Caco-2 (cell line): ENCODE results near the gene CLCN5. TPM values are rescaled to one million over a fixed set of nuclear protein-coding genes. Genes with fewer than 3 reads are reported as not detected.

Source experiments
- BruUV-seq: library from RNA; stranded (reverse); fragments of 400-500 nt; replicated peaks from 2 replicates; lab custom pipeline; 2021; lab: Mats Ljungman, UMichigan
- CTCF ChIA-PET: fragments of 300-600 bp; sonication (Branson Sonifier 250); formaldehyde crosslinking; loops from one replicate; lab custom pipeline; 2022; ENCODE audit warnings: antibody characterized with exemption; lab: Charles Lee
- POLR2A ChIA-PET: fragments of 300-600 bp; sonication (Branson Sonifier 250); formaldehyde crosslinking; loops from one replicate; lab custom pipeline; 2022; ENCODE audit warnings: antibody characterized with exemption; lab: Charles Lee
- DNase-seq, 2 experiments: peaks; one replicate each; pipeline versions ENCODE4 v3.0.0 to v3.0.0-alpha.2; 2020 to 2022
- H3K27me3 ChIP-seq: replicated peaks from 2 replicates; pipeline ENCODE4 v1.6.0; 2011; ENCODE audit warnings: low read length; ENCODE audit not compliant: control insufficient read depth, insufficient read depth
- H3K36me3 ChIP-seq: 2 replicates; pipeline ENCODE4 v1.5.1; 2011; ENCODE audit warnings: low read length; ENCODE audit not compliant: control insufficient read depth, insufficient read depth
- H3K4me1 ChIP-seq: fragments of 250-450 bp; sonication (Bioruptor Pico); 2 replicates; pipeline ENCODE4 v1.5.1; 2020; ENCODE audit warnings: mild to moderate bottlenecking
- H3K4me3 ChIP-seq: 2 replicates; pipeline ENCODE4 v1.5.1; 2011; ENCODE audit warnings: low read depth, mild to moderate bottlenecking, control low read depth, low read length
- H3K9me3 ChIP-seq: fragments of 250-450 bp; sonication (Bioruptor Pico); 2 replicates; pipeline ENCODE4 v1.5.1; 2020; ENCODE audit warnings: mild to moderate bottlenecking, moderate library complexity
- H3K27ac Mint-ChIP-seq: one replicate; pipeline ENCODE4 v1.8.0; 2022; ENCODE audit warnings: mixed read lengths; ENCODE audit not compliant: unreplicated experiment
- H3K27me3 Mint-ChIP-seq: one replicate; pipeline ENCODE4 v1.8.0; 2022; ENCODE audit warnings: mixed read lengths; ENCODE audit not compliant: insufficient read depth, unreplicated experiment
- H3K36me3 Mint-ChIP-seq: one replicate; pipeline ENCODE4 v1.8.0; 2022; ENCODE audit warnings: mild to moderate bottlenecking, mixed read lengths; ENCODE audit not compliant: insufficient read depth, unreplicated experiment
- H3K4me1 Mint-ChIP-seq: one replicate; pipeline ENCODE4 v1.8.0; 2022; ENCODE audit warnings: low read depth, mixed read lengths; ENCODE audit not compliant: unreplicated experiment
- H3K4me3 Mint-ChIP-seq: one replicate; pipeline ENCODE4 v1.8.0; 2022; ENCODE audit warnings: mild to moderate bottlenecking, moderate library complexity, mixed read lengths; ENCODE audit not compliant: unreplicated experiment
- H3K9me3 Mint-ChIP-seq: one replicate; pipeline ENCODE4 v1.8.0; 2022; ENCODE audit warnings: mixed read lengths; ENCODE audit not compliant: unreplicated experiment
- intact Hi-C: fragments of 100-400 bp; cut with micrococcal nuclease; formaldehyde crosslinking; loops from one replicate; pipeline ENCODE4 v1.10.0; 2022; ENCODE audit not compliant: unreplicated experiment
- total RNA-seq: library from RNA; stranded (reverse); gene quantifications from 2 replicates; pipeline ENCODE4 v1.2.3, GENCODE V29; 2022
- TF ChIP-seq, protein P1 (sequence below), 2 experiments: fragments of 200-600 bp in 1 of 2; IDR thresholded peaks; 1 replicate in 1 of 2; 2 replicates in 1 of 2; pipeline versions ENCODE4 v1.5.1 to v1.8.0; 2011 to 2022; ENCODE audit warnings: antibody characterized with exemption in 1 of 2, control low read depth in 1 of 2, inconsistent platforms in 1 of 2, low read depth in 1 of 2, low read length in 1 of 2, mild to moderate bottlenecking in 1 of 2, moderate library complexity in 1 of 2; ENCODE audit not compliant: insufficient read depth in 1 of 2, severe bottlenecking in 1 of 2, unreplicated experiment in 1 of 2

CLCN5 gene
- total RNA-seq, 1 experiment from 2014 or later, result 61.0 TPM

DNA sequence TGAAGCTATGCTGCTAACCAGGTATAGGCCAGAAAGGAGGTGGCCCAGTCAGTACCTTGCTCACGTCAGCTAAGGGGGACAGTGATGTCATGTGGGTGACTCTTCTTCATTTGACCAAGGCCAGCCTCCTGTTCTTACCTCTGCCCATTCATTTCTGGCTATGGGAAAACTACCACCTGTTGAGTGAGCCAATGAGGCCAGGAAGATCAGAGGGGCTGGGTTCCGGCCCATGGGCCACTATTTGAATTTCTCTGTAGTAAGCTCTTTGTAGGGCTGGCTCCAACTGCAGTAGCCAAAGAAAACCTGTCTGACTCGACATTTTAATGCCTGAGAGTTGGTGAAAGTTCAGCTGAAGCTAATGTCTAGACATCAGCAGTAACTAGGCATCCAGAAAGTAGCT, 175.8 kb downstream of the CLCN5 start:
- Histone ChIP-seq H3K36me3 (no peaks in the 10 kb centered on the region), H3K4me1 (peaks cover 18% of the 10 kb centered on the region), H3K9me3 (no peaks in the 10 kb centered on the region), H3K4me3 (no peak overlapping the region), H3K27me3 (no peaks in the 10 kb centered on the region)
- TF ChIP-seq, protein P1, sequence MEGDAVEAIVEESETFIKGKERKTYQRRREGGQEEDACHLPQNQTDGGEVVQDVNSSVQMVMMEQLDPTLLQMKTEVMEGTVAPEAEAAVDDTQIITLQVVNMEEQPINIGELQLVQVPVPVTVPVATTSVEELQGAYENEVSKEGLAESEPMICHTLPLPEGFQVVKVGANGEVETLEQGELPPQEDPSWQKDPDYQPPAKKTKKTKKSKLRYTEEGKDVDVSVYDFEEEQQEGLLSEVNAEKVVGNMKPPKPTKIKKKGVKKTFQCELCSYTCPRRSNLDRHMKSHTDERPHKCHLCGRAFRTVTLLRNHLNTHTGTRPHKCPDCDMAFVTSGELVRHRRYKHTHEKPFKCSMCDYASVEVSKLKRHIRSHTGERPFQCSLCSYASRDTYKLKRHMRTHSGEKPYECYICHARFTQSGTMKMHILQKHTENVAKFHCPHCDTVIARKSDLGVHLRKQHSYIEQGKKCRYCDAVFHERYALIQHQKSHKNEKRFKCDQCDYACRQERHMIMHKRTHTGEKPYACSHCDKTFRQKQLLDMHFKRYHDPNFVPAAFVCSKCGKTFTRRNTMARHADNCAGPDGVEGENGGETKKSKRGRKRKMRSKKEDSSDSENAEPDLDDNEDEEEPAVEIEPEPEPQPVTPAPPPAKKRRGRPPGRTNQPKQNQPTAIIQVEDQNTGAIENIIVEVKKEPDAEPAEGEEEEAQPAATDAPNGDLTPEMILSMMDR (IDR thresholded peaks at IDR 0.05; ENCODE audit: insufficient read depth in 1 of 2, low read depth in 1 of 2, low read length in 1 of 2, severe bottlenecking in 1 of 2, unreplicated experiment in 1 of 2), result no peak
- Mint-ChIP-seq H3K27ac (no peak overlapping the region), H3K9me3 (no peaks in the 10 kb centered on the region), H3K36me3 (peaks cover 31% of the 10 kb centered on the region), H3K4me3 (no peak overlapping the region), H3K27me3 (no peaks in the 10 kb centered on the region), H3K4me1 (peaks cover 18% of the 10 kb centered on the region)
- intact Hi-C loops, result no loop called here
- ChIA-PET POLR2A (no interaction called here), CTCF (no interaction called here)
- no TSS peak for BruUV-seq
- DNase-seq, result no peak

DNA sequence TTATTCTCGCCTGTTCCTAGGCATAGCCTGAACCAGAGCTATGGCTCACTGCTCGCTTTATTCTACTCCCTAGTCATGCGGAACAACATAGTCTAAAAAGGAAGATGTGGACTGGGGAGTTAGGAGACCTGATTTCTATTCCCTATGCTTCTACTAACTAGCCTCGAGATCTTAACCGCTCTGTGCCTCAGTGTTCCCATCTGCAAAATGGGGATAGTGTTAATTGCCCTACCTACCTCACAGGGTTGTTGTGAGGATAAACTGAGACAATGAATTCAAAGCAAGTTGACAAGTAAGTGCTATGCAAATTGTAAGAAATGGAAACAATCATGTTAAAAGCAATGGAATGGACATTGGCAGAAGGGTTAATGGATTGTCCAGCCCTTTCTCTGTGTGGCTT, 176.4 kb downstream of the CLCN5 start:
- no peaks in the 10 kb centered on the region for H3K9me3 Mint-ChIP-seq
- Histone ChIP-seq H3K4me3 (no peak overlapping the region), H3K36me3 (no peaks in the 10 kb centered on the region), H3K9me3 (no peaks in the 10 kb centered on the region), H3K27me3 (no peaks in the 10 kb centered on the region), H3K4me1 (peaks cover 13% of the 10 kb centered on the region)
- peaks cover 29% of the 10 kb centered on the region for H3K36me3 Mint-ChIP-seq
- TF ChIP-seq, protein P1 (IDR thresholded peaks at IDR 0.05; ENCODE audit: insufficient read depth in 1 of 2, low read depth in 1 of 2, low read length in 1 of 2, severe bottlenecking in 1 of 2, unreplicated experiment in 1 of 2), result no peak
- no TSS peak for BruUV-seq
- ChIA-PET CTCF (no interaction called here), POLR2A (no interaction called here)
- no peaks in the 10 kb centered on the region for H3K27me3 Mint-ChIP-seq
- no peak overlapping the region for H3K27ac Mint-ChIP-seq
- DNase-seq, result no peak
- no peak overlapping the region for H3K4me3 Mint-ChIP-seq
- intact Hi-C loops, result no loop called here
- H3K4me1 Mint-ChIP-seq, result peaks cover 14% of the 10 kb centered on the region

DNA sequence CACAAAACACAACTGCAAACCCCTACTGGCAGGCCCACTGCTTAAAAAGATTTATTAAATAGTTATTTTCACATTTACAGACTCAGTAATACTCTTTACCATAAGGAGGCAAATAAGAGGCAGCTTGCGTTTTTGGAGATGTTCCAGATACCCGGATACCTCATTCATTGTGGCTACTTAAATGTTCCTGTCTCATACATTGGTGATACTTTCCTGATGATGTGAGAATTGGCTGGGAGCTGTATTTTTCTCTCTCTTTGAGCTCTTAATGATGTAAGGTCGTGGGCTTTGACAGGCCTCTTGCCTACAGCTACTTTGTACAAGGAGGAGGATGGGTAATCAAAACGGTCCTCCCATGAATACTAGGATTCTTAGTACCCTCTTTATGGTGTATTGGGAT, 176.9 kb downstream of the CLCN5 start:
- DNase-seq, result no peak
- CTCF ChIA-PET, result no interaction called here
- Mint-ChIP-seq H3K27ac (peak overlapping the region; percentile 75), H3K27me3 (no peaks in the 10 kb centered on the region), H3K4me1 (peaks cover 14% of the 10 kb centered on the region), H3K9me3 (no peaks in the 10 kb centered on the region), H3K36me3 (peaks cover 28% of the 10 kb centered on the region), H3K4me3 (no peak overlapping the region)
- Histone ChIP-seq H3K4me3 (no peak overlapping the region), H3K36me3 (no peaks in the 10 kb centered on the region), H3K4me1 (peaks cover 8% of the 10 kb centered on the region; the same call in 1 of the 2 replicates), H3K9me3 (no peaks in the 10 kb centered on the region), H3K27me3 (no peaks in the 10 kb centered on the region)
- TF ChIP-seq, protein P1 (IDR thresholded peaks at IDR 0.05; ENCODE audit: insufficient read depth in 1 of 2, low read depth in 1 of 2, low read length in 1 of 2, severe bottlenecking in 1 of 2, unreplicated experiment in 1 of 2), result no peak
- intact Hi-C loops, result no loop called here
- POLR2A ChIA-PET, result no interaction called here
- no TSS peak for BruUV-seq
